CD4-positive, alpha-beta T cell (primary cell): ENCODE data around the gene TGM1. TPM values are rescaled to one million over a fixed set of nuclear protein-coding genes. Genes with fewer than 3 reads are reported as not detected.

Experiments
- ATAC-seq: fragments of 200-7000 bp; cut with Tn5 transposase; one replicate; pipeline ENCODE4 v1.10.0; 2022; ENCODE audit warnings: mild to moderate bottlenecking; ENCODE audit not compliant: poor library complexity
- CTCF ChIA-PET: fragments of 350-600 bp; sonication (Branson Sonifier 250); formaldehyde crosslinking; loops from one replicate; lab custom pipeline; 2021; ENCODE audit warnings: antibody characterized with exemption, inconsistent platforms; lab: Charles Lee
- POLR2A ChIA-PET: fragments of 350-600 bp; sonication (Branson Sonifier 250); formaldehyde crosslinking; loops from one replicate; lab custom pipeline; 2021; ENCODE audit warnings: antibody characterized with exemption, inconsistent platforms; lab: Charles Lee
- DNase-seq, 14 experiments: peaks; one replicate each; pipeline ENCODE4 v3.0.0-alpha.2; 2013 to 2020; ENCODE audit warnings: mixed read lengths in 2 of 14
- H3K27ac ChIP-seq, 2 donors: one replicate each; pipeline versions ENCODE4 v1.5.1 to v1.7.0; 2013; ENCODE audit warnings: low read length in 2 of 2, low read depth in 1 of 2, mild to moderate bottlenecking in 1 of 2
- H3K27me3 ChIP-seq, 2 experiments: 1 replicate in 1 of 2; 2 replicates in 1 of 2; pipeline versions ENCODE4 v1.6.1 to v1.7.0; 2013; ENCODE audit warnings: low read length in 2 of 2, control low read depth in 1 of 2, mild to moderate bottlenecking in 1 of 2, moderate library complexity in 1 of 2; ENCODE audit not compliant: insufficient read depth in 2 of 2, control insufficient read depth in 1 of 2
- H3K36me3 ChIP-seq: one replicate; pipeline ENCODE4 v1.6.1; 2013; ENCODE audit warnings: low read length, control low read depth; ENCODE audit not compliant: insufficient read depth
- H3K4me1 ChIP-seq: one replicate; pipeline ENCODE4 v1.6.1; 2013; ENCODE audit warnings: low read length, control low read depth; ENCODE audit not compliant: insufficient read depth
- H3K4me3 ChIP-seq: one replicate; pipeline ENCODE4 v1.5.1; 2013; ENCODE audit warnings: mild to moderate bottlenecking, low read length, moderate library complexity
- H3K9me3 ChIP-seq, 2 experiments: 1 replicate in 1 of 2; 2 replicates in 1 of 2; pipeline versions ENCODE4 v1.6.1 to v1.7.0; 2013; ENCODE audit warnings: low read length in 2 of 2, mild to moderate bottlenecking in 2 of 2, control low read depth in 1 of 2, moderate library complexity in 1 of 2; ENCODE audit not compliant: control insufficient read depth in 1 of 2, insufficient read depth in 1 of 2
- H3K27ac Mint-ChIP-seq: one replicate; pipeline ENCODE4 v1.8.0; 2020; ENCODE audit warnings: mixed read lengths
- H3K27me3 Mint-ChIP-seq: one replicate; pipeline ENCODE4 v1.8.0; 2021; ENCODE audit warnings: mixed read lengths
- H3K36me3 Mint-ChIP-seq: one replicate; pipeline ENCODE4 v1.8.0; 2021; ENCODE audit warnings: low read depth, mixed read lengths
- H3K4me1 Mint-ChIP-seq: one replicate; pipeline ENCODE4 v1.8.0; 2021; ENCODE audit warnings: low read depth, mixed read lengths
- H3K4me3 Mint-ChIP-seq: one replicate; pipeline ENCODE4 v1.8.0; 2020; ENCODE audit warnings: mild to moderate bottlenecking, mixed read lengths
- H3K9me3 Mint-ChIP-seq: one replicate; pipeline ENCODE4 v1.8.0; 2020; ENCODE audit warnings: mixed read lengths
- intact Hi-C, 2 experiments: fragments of 100-400 bp; cut with DNase I in 1 of 2; cut with micrococcal nuclease in 1 of 2; formaldehyde crosslinking; loops; one replicate each; pipeline versions ENCODE4 v1.15.1 to v1.9.0; 2023 to 2025; cut with DNase I, micrococcal nuclease
- total RNA-seq, 174 experiments: library from RNA in 2 of 174; stranded (reverse) in 2 of 174; gene quantifications; one replicate each; pipeline ENCODE4 v1.2.3 and lab custom pipeline; 2021 to 2026
- TF ChIP-seq, protein P1 (sequence below): fragments of 200-600 bp; IDR thresholded peaks from one replicate; pipeline ENCODE4 v1.8.0; 2022; ENCODE audit warnings: antibody characterized with exemption, mild to moderate bottlenecking

Gene TGM1
- total RNA-seq, 2 experiments from 2014 or later, result 3.5 to 3.9 TPM

DNA sequence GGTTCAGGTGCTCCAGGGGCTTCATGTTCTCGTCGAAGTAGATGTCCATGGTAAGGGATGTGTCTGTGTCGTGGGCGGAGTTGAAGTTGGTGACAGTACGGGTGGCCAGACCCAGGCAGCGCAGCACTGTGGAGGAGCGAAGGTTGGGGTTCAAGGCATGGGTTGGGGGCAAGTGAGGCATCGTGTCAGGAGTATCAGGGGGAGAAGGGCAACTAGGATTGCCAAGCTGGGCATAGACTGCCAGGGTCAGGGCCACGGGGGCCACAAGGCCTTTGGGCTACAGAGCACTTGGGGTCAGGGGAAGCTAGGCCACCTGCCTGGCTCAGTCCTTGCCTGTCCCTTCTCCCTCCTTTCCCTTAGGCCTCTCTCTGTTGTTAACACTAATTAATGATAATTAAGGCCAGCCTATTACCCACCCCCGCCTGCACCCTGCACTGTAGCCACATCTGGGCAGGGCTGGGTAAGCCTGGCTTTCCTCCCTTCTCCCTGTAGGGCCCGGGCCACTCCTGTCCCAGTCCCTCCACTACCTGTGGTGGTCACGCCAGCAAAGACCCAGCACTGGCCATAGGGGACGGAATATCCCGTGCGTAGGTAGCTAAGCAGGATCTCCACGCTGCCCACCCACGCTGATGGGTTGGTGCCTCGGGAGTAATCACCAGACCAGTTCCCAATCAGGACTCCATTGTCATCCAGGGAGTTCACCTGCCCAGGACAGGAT, 4.3 kb downstream of the TGM1 start:
- H3K4me1 Mint-ChIP-seq, result no peaks in the 10 kb centered on the region
- H3K27ac Mint-ChIP-seq, result no peak overlapping the region
- Histone ChIP-seq H3K4me3 (no peak overlapping the region), H3K27me3 (no peaks in the 10 kb centered on the region), H3K9me3 (no peaks in the 10 kb centered on the region), H3K27ac (no peak overlapping the region), H3K4me1 (no peaks in the 10 kb centered on the region), H3K36me3 (peaks cover 28% of the 10 kb centered on the region)
- no peaks in the 10 kb centered on the region for H3K27me3 Mint-ChIP-seq
- peaks cover 56% of the 10 kb centered on the region for H3K36me3 Mint-ChIP-seq
- DNase-seq (no peak), ATAC-seq (no peak)
- H3K4me3 Mint-ChIP-seq, result no peak overlapping the region
- TF ChIP-seq, protein P1, sequence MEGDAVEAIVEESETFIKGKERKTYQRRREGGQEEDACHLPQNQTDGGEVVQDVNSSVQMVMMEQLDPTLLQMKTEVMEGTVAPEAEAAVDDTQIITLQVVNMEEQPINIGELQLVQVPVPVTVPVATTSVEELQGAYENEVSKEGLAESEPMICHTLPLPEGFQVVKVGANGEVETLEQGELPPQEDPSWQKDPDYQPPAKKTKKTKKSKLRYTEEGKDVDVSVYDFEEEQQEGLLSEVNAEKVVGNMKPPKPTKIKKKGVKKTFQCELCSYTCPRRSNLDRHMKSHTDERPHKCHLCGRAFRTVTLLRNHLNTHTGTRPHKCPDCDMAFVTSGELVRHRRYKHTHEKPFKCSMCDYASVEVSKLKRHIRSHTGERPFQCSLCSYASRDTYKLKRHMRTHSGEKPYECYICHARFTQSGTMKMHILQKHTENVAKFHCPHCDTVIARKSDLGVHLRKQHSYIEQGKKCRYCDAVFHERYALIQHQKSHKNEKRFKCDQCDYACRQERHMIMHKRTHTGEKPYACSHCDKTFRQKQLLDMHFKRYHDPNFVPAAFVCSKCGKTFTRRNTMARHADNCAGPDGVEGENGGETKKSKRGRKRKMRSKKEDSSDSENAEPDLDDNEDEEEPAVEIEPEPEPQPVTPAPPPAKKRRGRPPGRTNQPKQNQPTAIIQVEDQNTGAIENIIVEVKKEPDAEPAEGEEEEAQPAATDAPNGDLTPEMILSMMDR, result no peak
- intact Hi-C loops, result no loop called here
- H3K9me3 Mint-ChIP-seq, result no peaks in the 10 kb centered on the region
- ChIA-PET POLR2A (interaction anchor here (0.7 kb wide), 1 partner anchor 16 kb away, joined by 3 read pairs; the partner anchor contains the start of gene TINF2), CTCF (no interaction called here)

DNA sequence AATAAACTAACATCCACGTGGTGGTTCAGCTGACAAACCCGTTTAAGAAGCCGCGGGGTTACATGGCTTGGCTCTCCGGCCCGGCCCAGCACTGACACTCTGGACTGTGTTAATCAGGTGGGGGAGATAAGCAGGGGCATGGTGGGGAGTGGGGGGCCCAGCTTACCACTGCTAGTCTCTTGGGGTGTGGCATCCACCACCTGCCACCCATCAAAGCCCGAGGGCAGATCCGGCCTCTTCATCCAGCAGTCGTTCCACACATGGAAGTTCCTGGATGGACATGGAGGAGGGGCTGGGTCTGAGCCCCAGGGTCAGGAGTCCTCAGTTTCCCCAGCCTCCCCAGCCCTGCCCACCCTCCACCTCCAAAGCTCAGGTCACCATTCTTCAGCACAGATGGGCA, 4.9 kb downstream of the TGM1 start:
- TF ChIP-seq, protein P1, result no peak
- no peaks in the 10 kb centered on the region for H3K9me3 Mint-ChIP-seq
- DNase-seq (no peak), ATAC-seq (no peak)
- H3K27ac Mint-ChIP-seq, result no peak overlapping the region
- Histone ChIP-seq H3K9me3 (no peaks in the 10 kb centered on the region), H3K4me1 (no peaks in the 10 kb centered on the region), H3K27ac (no peak overlapping the region), H3K36me3 (peaks cover 26% of the 10 kb centered on the region), H3K27me3 (no peaks in the 10 kb centered on the region), H3K4me3 (no peak overlapping the region)
- no peak overlapping the region for H3K4me3 Mint-ChIP-seq
- no peaks in the 10 kb centered on the region for H3K4me1 Mint-ChIP-seq
- ChIA-PET POLR2A (no interaction called here), CTCF (interaction anchor here (0.7 kb wide), 1 partner anchor 15 kb away, joined by 4 read pairs; the partner anchor contains the start of gene TINF2)
- H3K36me3 Mint-ChIP-seq, result peaks cover 58% of the 10 kb centered on the region
- intact Hi-C loops, result no loop called here
- no peaks in the 10 kb centered on the region for H3K27me3 Mint-ChIP-seq

DNA sequence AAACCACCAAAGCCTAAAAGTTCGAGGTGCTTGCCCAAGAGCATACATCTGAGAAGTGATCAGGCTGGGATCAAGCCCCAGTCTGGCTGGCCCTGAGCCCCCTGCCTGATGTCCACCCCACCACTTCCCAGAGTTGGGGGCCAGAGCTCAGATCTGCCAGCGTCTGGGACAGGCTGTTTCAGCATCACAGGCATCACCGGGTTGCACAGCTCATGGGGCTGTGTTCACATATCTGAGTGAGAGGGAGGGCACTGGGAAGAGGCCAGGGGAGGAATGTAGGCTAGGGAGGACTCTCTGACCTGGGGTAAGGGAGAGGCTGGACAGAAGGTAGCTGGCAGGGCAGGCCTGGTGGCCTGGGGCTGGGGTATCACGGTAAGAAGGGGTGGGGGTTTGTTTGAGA, 6.0 kb downstream of the TGM1 start:
- intact Hi-C loops, result no loop called here
- no peaks in the 10 kb centered on the region for H3K27me3 Mint-ChIP-seq
- ATAC-seq, result no peak
- H3K36me3 Mint-ChIP-seq, result peaks cover 47% of the 10 kb centered on the region
- ChIA-PET POLR2A (no interaction called here), CTCF (no interaction called here)
- TF ChIP-seq, protein P1, result no peak
- Histone ChIP-seq H3K27me3 (no peaks in the 10 kb centered on the region), H3K9me3 (no peaks in the 10 kb centered on the region), H3K4me1 (no peaks in the 10 kb centered on the region), H3K36me3 (peaks cover 29% of the 10 kb centered on the region), H3K27ac (no peak overlapping the region), H3K4me3 (no peak overlapping the region)
- no peak overlapping the region for H3K27ac Mint-ChIP-seq
- no peaks in the 10 kb centered on the region for H3K9me3 Mint-ChIP-seq
- H3K4me3 Mint-ChIP-seq, result no peak overlapping the region
- DNase-seq, result no peak
- H3K4me1 Mint-ChIP-seq, result no peaks in the 10 kb centered on the region
